Psoas muscle (tissue), 8 donors: ENCODE data around the gene ROR2. TPM values are rescaled to one million over a fixed set of nuclear protein-coding genes. Genes with fewer than 3 reads are reported as not detected.

ENCODE experiments used
- ATAC-seq, 4 donors: fragments of 200-7000 bp; cut with Tn5 transposase; one replicate each; pipeline ENCODE4 v1.9.1; 2020; ENCODE audit warnings: moderate library complexity in 3 of 4, mild to moderate bottlenecking in 2 of 4
- DNase-seq, 2 donors: peaks; one replicate each; pipeline ENCODE4 v3.0.0-alpha.2; 2020
- H3K27ac ChIP-seq: fragments of 200-600 bp; one replicate; pipeline ENCODE4 v1.8.0; 2022
- H3K27me3 ChIP-seq, 3 donors: fragments of 200-600 bp in 1 of 3; one replicate each; pipeline versions ENCODE4 v1.6.1 to v1.8.0; 2013 to 2022; ENCODE audit warnings: low read length in 2 of 3, mild to moderate bottlenecking in 2 of 3, moderate library complexity in 1 of 3; ENCODE audit not compliant: insufficient read depth in 3 of 3
- H3K36me3 ChIP-seq, 2 donors: fragments of 200-600 bp in 1 of 2; one replicate each; pipeline versions ENCODE4 v1.6.1 to v1.8.0; 2013 to 2022; ENCODE audit warnings: low read depth in 1 of 2, mild to moderate bottlenecking in 1 of 2, moderate library complexity in 1 of 2; ENCODE audit not compliant: insufficient read depth in 1 of 2
- H3K4me1 ChIP-seq: fragments of 200-600 bp; one replicate; pipeline ENCODE4 v1.8.0; 2022
- H3K4me3 ChIP-seq: fragments of 200-600 bp; one replicate; pipeline ENCODE4 v1.8.0; 2022; ENCODE audit warnings: mild to moderate bottlenecking
- H3K9me3 ChIP-seq: fragments of 200-600 bp; one replicate; pipeline ENCODE4 v1.8.0; 2022
- WGBS, 3 donors: extraction: QIAGEN DNeasy Blood & Tissue Kit; methylation state at CpG; one replicate each; pipeline versions ENCODE4 v1.1.6 to v1.1.7; 2013; 5-methylcytosine and 5-hydroxymethylcytosine counted together
- intact Hi-C, 2 donors: fragments of 100-400 bp; cut with DNase I; formaldehyde crosslinking; loops; one replicate each; pipeline versions ENCODE4 v1.11.0 to v1.14.2; 2022
- polyA plus RNA-seq, 3 donors: library from polyadenylated mRNA; stranded (reverse); fragments of 200-250 nt; gene quantifications; one replicate each; pipeline ENCODE4 v1.2.3, GENCODE V29; 2013
- total RNA-seq, 4 donors: library from RNA; stranded (reverse); fragmentation: NEBNext Ultra II Directional in 2 of 4; extraction: Animal tissue kit (Norgen Biotek cat#: 25700) in 2 of 4; gene quantifications; one replicate each; pipeline versions ENCODE4 v1.2.1 to v1.2.4, GENCODE V29; 2021 to 2023
- TF ChIP-seq, protein P1 (sequence below): fragments of 200-600 bp; IDR thresholded peaks from one replicate; pipeline ENCODE4 v1.8.0; 2022; ENCODE audit warnings: antibody characterized with exemption
- donor health status: healthy with polysubstance abuse.
- donor health status: DM: no; HTN: no; CAD: no; lungs with moderate emphysema.
- donor health status: Bipolar disorder and iron deficiency.
- donor health status: healthy.
- donor health status: DM: yes; HTN: yes; CAD: no.
- donor health status: DM: no; HTN: no; CAD: no.
- donor health status: DM: no; HTN: no; CAD: no.
- donor health status: DM: yes; HTN: yes; CAD: no.

Gene ROR2
- total and polyA plus RNA-seq, 7 donors, result 0.05 to 0.52 (median 0.15) TPM

DNA sequence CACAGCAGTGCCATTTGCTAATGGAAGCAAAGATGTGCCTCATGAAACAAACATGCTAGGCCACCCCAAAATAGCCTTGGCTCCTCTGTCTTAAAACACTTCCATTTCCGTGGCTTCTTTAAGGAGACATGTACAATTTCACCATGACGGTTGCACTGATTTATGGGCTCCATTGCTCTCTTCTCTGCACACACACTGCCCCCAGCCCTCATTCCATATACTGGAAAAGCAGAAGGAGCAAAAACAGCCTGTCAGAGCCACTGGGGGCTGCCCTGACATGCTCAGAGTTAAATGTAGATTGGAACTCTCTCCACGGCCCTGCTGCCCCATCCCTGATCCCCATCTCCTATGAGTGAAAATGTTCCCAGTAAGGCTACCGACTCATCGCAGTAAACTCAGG is 114.8 kb downstream of the ROR2 start:
- H3K9me3 ChIP-seq, result no peaks in the 10 kb centered on the region
- H3K4me3 ChIP-seq, result no peak overlapping the region
- no peaks in the 10 kb centered on the region for H3K36me3 ChIP-seq
- intact Hi-C loops, result no loop called here
- ATAC-seq, result no peak
- no peak overlapping the region for H3K27ac ChIP-seq
- H3K4me1 ChIP-seq, result no peaks in the 10 kb centered on the region
- peaks cover 0 to 20% (median 8%) of the 10 kb centered on the region in 3 donors for H3K27me3 ChIP-seq
- TF ChIP-seq, protein P1, sequence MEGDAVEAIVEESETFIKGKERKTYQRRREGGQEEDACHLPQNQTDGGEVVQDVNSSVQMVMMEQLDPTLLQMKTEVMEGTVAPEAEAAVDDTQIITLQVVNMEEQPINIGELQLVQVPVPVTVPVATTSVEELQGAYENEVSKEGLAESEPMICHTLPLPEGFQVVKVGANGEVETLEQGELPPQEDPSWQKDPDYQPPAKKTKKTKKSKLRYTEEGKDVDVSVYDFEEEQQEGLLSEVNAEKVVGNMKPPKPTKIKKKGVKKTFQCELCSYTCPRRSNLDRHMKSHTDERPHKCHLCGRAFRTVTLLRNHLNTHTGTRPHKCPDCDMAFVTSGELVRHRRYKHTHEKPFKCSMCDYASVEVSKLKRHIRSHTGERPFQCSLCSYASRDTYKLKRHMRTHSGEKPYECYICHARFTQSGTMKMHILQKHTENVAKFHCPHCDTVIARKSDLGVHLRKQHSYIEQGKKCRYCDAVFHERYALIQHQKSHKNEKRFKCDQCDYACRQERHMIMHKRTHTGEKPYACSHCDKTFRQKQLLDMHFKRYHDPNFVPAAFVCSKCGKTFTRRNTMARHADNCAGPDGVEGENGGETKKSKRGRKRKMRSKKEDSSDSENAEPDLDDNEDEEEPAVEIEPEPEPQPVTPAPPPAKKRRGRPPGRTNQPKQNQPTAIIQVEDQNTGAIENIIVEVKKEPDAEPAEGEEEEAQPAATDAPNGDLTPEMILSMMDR, result no peak
- WGBS, 3 donors, result 64 to 78% (median 74%) methylated on average over 5 of the region's 5 CpGs
- DNase-seq, result no peak

DNA sequence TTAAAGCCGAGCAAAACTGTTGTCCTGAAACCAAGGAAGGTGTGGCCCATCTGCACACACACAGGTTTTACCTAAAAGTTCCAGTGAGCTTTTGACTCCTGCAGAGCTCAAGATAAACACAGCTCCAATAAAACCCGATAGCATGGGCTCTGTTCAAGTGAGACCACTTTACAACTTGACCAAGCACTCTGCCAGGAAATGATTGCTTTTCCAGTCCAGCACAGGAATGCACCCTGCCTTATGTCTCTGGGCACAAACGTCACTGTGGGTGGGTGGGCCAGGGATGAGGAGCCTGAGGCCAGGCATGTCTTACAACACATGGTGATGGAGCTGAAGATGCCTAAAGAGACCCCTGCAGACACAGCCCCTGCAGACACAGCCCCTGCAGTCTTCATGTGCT is 115.3 kb downstream of the ROR2 start:
- 51 to 63% (median 60%) methylated on average over 3 of the region's 3 CpGs for WGBS, 3 donors
- Histone ChIP-seq H3K27ac (no peak overlapping the region), H3K4me3 (no peak overlapping the region), H3K27me3 (peaks cover 0 to 16% (median 6%) of the 10 kb centered on the region in 3 donors), H3K36me3 (no peaks in the 10 kb centered on the region), H3K9me3 (no peaks in the 10 kb centered on the region), H3K4me1 (no peaks in the 10 kb centered on the region)
- ATAC-seq (no peak), DNase-seq (no peak)
- TF ChIP-seq, protein P1, result no peak
- intact Hi-C loops, result no loop called here

- Histone ChIP-seq H3K4me3 (no peak overlapping the region), H3K27me3 (peaks cover 0 to 13% (median 6%) of the 10 kb centered on the region in 3 donors), H3K36me3 (no peaks in the 10 kb centered on the region), H3K27ac (no peak overlapping the region), H3K9me3 (no peaks in the 10 kb centered on the region), H3K4me1 (no peaks in the 10 kb centered on the region)
- 28 to 36% (median 31%) methylated on average over 7 of the region's 7 CpGs for WGBS, 3 donors
- no peak for ATAC-seq
- TF ChIP-seq, protein P1, result no peak
- intact Hi-C loops, result no loop called here
- no peak for DNase-seq
These were observed 116.2 kb downstream of the ROR2 start for GRCh38 chr9:91833878-91834255.

DNA sequence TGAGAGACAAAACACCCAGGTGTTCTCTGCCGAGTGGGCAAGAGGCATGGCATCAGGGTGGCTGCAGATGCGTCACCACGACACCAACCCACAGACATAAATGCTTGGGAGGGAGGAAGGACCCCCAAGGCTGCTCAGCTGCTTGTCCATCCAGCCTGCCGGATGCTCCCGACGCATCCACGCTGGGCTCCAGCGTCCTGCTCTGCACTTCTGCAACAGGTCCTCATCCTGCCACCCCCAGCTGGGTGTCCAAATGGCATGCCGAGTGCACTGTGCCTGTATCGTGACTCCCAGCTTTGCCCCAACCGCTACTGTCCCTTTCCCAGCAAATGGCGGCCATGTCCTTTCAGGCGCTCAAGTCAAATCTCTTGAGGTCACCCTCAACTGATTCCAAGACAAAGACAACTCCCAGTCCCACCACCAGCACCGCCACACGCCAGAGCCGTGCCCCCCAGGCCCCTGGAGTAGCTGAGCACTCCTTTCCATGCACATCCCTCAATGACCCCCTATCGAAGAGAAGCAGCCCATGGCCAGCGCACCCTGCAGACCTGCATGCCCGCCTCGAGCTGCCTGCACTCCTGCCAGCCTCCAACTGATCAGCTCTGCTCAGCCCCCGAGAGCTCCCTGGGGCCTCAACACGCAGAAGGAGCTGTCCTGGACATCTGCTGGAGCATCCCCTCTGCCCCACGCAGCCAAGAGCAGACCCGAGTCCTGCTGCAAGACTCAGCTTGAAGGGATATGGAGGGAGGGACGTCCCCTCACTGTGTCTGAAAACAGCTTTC is 116.7 kb downstream of the ROR2 start:
- Histone ChIP-seq H3K4me3 (no peak overlapping the region), H3K9me3 (no peaks in the 10 kb centered on the region), H3K27ac (no peak overlapping the region), H3K36me3 (no peaks in the 10 kb centered on the region), H3K27me3 (peaks cover 0 to 13% (median 6%) of the 10 kb centered on the region in 3 donors), H3K4me1 (no peaks in the 10 kb centered on the region)
- TF ChIP-seq, protein P1, result no peak
- DNase-seq (no peak), ATAC-seq (no peak)
- WGBS, 3 donors, result 80 to 84% (median 82%) methylated on average over 23 to 25 of the region's 25 CpGs
- intact Hi-C loops, result no loop called here

GRCh38 chr9:91832322-91832721 is 117.7 kb downstream of the ROR2 start:
- intact Hi-C loops, result no loop called here
- Histone ChIP-seq H3K4me3 (no peak overlapping the region), H3K27ac (no peak overlapping the region), H3K4me1 (no peaks in the 10 kb centered on the region), H3K36me3 (no peaks in the 10 kb centered on the region), H3K27me3 (peaks cover 0 to 13% (median 6%) of the 10 kb centered on the region in 3 donors), H3K9me3 (no peaks in the 10 kb centered on the region)
- WGBS, 3 donors, result 87 to 92% (median 88%) methylated on average over 7 of the region's 7 CpGs
- TF ChIP-seq, protein P1, result no peak
- ATAC-seq (no peak), DNase-seq (no peak)
